Stomach (tissue), 4 donors: ENCODE data around the gene JAKMIP2.

Experiments used
- CTCF ChIP-seq, 7 experiments: fragments of 450-650 bp in 4 of 7; fragments of 200-600 bp in 3 of 7; sonication (generic) in 3 of 7; IDR thresholded peaks; one replicate each; pipeline ENCODE4 v1.5.1; 2016 to 2019; ENCODE audit warnings: antibody characterized with exemption in 7 of 7, control low read depth in 2 of 7, mild to moderate bottlenecking in 1 of 7
- POLR2A ChIP-seq, 4 donors: fragments of 450-650 bp; IDR thresholded peaks; one replicate each; pipeline ENCODE4 v1.6.1; 2016; ENCODE audit warnings: antibody characterized with exemption in 4 of 4, control low read depth in 2 of 4, mild to moderate bottlenecking in 1 of 4, moderate library complexity in 1 of 4
- POLR2AphosphoS5 ChIP-seq, 3 donors: sonication (generic); formaldehyde crosslinking; IDR thresholded peaks; one replicate each; pipeline ENCODE4 v1.6.1; 2016; ENCODE audit warnings: antibody characterized with exemption in 3 of 3

DNA sequence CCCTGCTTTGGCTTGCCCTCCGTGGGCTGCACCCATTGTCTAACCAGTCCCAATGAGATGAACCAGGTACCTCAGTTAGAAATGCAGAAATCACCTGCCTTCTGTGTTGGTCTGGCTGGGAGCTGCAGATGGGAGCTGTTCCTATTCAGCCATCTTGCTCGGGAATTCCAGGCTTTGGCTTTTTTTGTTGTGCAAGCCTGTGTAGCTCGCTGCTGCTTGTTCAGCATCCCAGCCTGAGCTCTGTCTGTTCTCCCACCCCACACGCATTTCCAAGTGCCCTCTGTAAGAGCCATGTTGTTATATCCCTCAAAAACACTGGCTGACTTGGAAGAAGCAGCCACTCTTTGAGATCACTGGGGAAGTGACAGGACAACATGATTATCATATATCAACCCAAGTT is 171.0 kb downstream of the JAKMIP2 start:
- TF ChIP-seq CTCF (IDR thresholded peaks at IDR 0.05) (no peak), POLR2AphosphoS5 (IDR thresholded peaks at IDR 0.05) (no peak), POLR2A (IDR thresholded peaks at IDR 0.05) (no peak)
